HepG2 (cell line): ENCODE data around the gene TCEA3. TPM values are rescaled to one million over a fixed set of nuclear protein-coding genes. Genes with fewer than 3 reads are reported as not detected.

ENCODE experiments used
- ARNT2 ChIP-seq: sonication (generic); formaldehyde crosslinking; IDR thresholded peaks from 2 replicates; pipeline ENCODE4 v1.8.0; 2022; ENCODE audit warnings: mild to moderate bottlenecking, low read depth, missing genetic modification reagents, moderate library complexity
- ATF7-NPFF ChIP-seq: sonication (generic); formaldehyde crosslinking; IDR thresholded peaks from 2 replicates; pipeline ENCODE4 v1.8.1; 2023; ENCODE audit warnings: mild to moderate bottlenecking, low read depth, missing genetic modification reagents, moderate library complexity
- BORCS8-MEF2B ChIP-seq: sonication (generic); formaldehyde crosslinking; IDR thresholded peaks from 2 replicates; pipeline ENCODE4 v1.8.0; 2022; ENCODE audit warnings: mild to moderate bottlenecking, missing genetic modification reagents
- GTF3A ChIP-seq: sonication (generic); formaldehyde crosslinking; conservative IDR thresholded peaks from 2 replicates; pipeline ENCODE4 v1.4.0; 2020; ENCODE audit warnings: mild to moderate bottlenecking, missing genetic modification reagents
- GZF1 ChIP-seq: sonication (generic); formaldehyde crosslinking; IDR thresholded peaks from 2 replicates; pipeline ENCODE4 v1.5.1; 2020; ENCODE audit warnings: mild to moderate bottlenecking, missing genetic modification reagents
- NFAT5 ChIP-seq: sonication (generic); formaldehyde crosslinking; IDR thresholded peaks from 2 replicates; pipeline ENCODE4 v1.4.0; 2020; ENCODE audit warnings: missing genetic modification reagents
- TEAD3 ChIP-seq: optimal IDR thresholded peaks from 2 replicates; pipeline ENCODE3; 2016; ENCODE audit warnings: borderline replicate concordance
- ZFP36L2 ChIP-seq: sonication (generic); formaldehyde crosslinking; IDR thresholded peaks from 2 replicates; pipeline ENCODE4 v1.4.0; 2020; ENCODE audit warnings: missing genetic modification reagents
- ZGPAT ChIP-seq: IDR thresholded peaks from 2 replicates; pipeline ENCODE4 v1.6.1; 2016; ENCODE audit warnings: mild to moderate bottlenecking
- ZKSCAN8 ChIP-seq: IDR thresholded peaks from 2 replicates; pipeline ENCODE4 v1.6.1; 2016; ENCODE audit warnings: borderline replicate concordance, missing genetic modification reagents, missing compliant biosample characterization
- ZNF121 ChIP-seq: sonication (generic); formaldehyde crosslinking; IDR thresholded peaks from 2 replicates; pipeline ENCODE4 v1.5.0; 2020; ENCODE audit warnings: mild to moderate bottlenecking, missing genetic modification reagents
- ZNF18 ChIP-seq: sonication (generic); formaldehyde crosslinking; IDR thresholded peaks from 2 replicates; pipeline ENCODE4 v1.8.0; 2022; ENCODE audit warnings: mild to moderate bottlenecking, missing genetic modification reagents; ENCODE audit not compliant: insufficient replicate concordance
- ZNF343 ChIP-seq: sonication (generic); formaldehyde crosslinking; IDR thresholded peaks from 2 replicates; pipeline ENCODE4 v1.4.0; 2020; ENCODE audit warnings: mild to moderate bottlenecking, missing genetic modification reagents
- ZNF543 ChIP-seq: sonication (generic); formaldehyde crosslinking; IDR thresholded peaks from 2 replicates; pipeline ENCODE4 v1.4.0; 2020; ENCODE audit warnings: mild to moderate bottlenecking, missing genetic modification reagents
- ZNF644 ChIP-seq: IDR thresholded peaks from 2 replicates; pipeline ENCODE4 v1.6.1; 2016; ENCODE audit warnings: low read depth
- polyA plus RNA-seq, 8 experiments: library from polyadenylated mRNA; depleted of rRNA in 3 of 8; stranded (reverse) in 7 of 8; unstranded in 1 of 8; fragments of >200 nt; fragmentation: Illumina TruSeq in 4 of 8; extraction: Trizol in 4 of 8; gene quantifications; 2 replicates each; pipeline versions ENCODE4 v1.2.1 to v1.2.3, GENCODE V29; 2011 to 2016; ENCODE audit warnings: low read depth in 4 of 8, missing spikeins in 1 of 8, mixed read lengths in 1 of 8; ENCODE audit not compliant: insufficient read depth in 1 of 8
- total RNA-seq, 5 experiments: library from RNA; depleted of rRNA; stranded (reverse); fragments of >200 nt; fragmentation: Illumina TruSeq; extraction: Trizol; gene quantifications; 2 replicates each; pipeline ENCODE4 v1.2.3, GENCODE V29; 2016; ENCODE audit warnings: low read depth in 1 of 5
- TF ChIP-seq, protein P1 (sequence below): IDR thresholded peaks from 2 replicates; pipeline ENCODE4 v1.6.1; 2016; ENCODE audit warnings: missing biosample characterization, missing genetic modification reagents, low read depth
- TF ChIP-seq, protein P2 (sequence below): IDR thresholded peaks from 2 replicates; pipeline ENCODE4 v1.6.1; 2016; ENCODE audit warnings: low read depth
- TF ChIP-seq, protein P3 (sequence below): sonication (generic); formaldehyde crosslinking; conservative IDR thresholded peaks from 2 replicates; pipeline ENCODE4 v1.4.0; 2020; ENCODE audit warnings: missing genetic modification reagents

TCEA3 gene
- total and polyA plus RNA-seq, 2 of the 13 experiments (the other 11 are each of a cell fraction or from before 2014, with no cell fraction given): 55.5 to 84.6 TPM

- TF ChIP-seq ZKSCAN8 (CRISPR knock-in tag) (peak; percentile 86; the same call in 1 of the 2 replicates), GTF3A (CRISPR knock-in tag) (no peak), NFAT5 (CRISPR knock-in tag) (no peak), ATF7-NPFF (no peak), TEAD3 (CRISPR knock-in tag) (no peak), ZFP36L2 (CRISPR knock-in tag) (no peak), ZNF121 (CRISPR knock-in tag) (peak; percentile 12; the same call in 1 of the 2 replicates), ZNF644 (peak; percentile 65; the same call in 1 of the 2 replicates), ZNF543 (CRISPR knock-in tag) (no peak), ZNF343 (CRISPR knock-in tag) (no peak), ARNT2 (CRISPR knock-in tag) (no peak), BORCS8-MEF2B (CRISPR knock-in tag) (0 out of 2 replicates have a peak, but pooled peaks have one; percentile 24), ZGPAT (peak; percentile 37; the same call in 1 of the 2 replicates), ZNF18 (CRISPR knock-in tag) (no peak), GZF1 (CRISPR knock-in tag) (no peak)
- TF ChIP-seq, protein P1, sequence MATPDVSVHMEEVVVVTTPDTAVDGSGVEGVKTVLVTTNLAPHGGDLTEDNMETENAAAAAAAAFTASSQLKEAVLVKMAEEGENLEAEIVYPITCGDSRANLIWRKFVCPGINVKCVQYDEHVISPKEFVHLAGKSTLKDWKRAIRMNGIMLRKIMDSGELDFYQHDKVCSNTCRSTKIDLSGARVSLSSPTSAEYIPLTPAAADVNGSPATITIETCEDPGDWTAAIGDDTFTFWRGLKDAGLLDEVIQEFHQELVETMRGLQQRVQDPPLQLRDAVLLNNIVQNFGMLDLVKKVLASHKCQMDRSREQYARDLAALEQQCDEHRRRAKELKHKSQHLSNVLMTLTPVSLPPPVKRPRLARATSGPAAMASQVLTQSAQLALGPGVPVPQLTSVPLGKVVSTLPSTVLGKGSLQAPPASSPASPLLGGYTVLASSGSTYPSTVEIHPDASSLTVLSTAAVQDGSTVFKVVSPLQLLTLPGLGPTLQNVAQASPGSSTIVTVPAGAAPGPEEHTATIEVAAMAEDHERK (CRISPR knock-in tag): no peak
- TF ChIP-seq, protein P2, sequence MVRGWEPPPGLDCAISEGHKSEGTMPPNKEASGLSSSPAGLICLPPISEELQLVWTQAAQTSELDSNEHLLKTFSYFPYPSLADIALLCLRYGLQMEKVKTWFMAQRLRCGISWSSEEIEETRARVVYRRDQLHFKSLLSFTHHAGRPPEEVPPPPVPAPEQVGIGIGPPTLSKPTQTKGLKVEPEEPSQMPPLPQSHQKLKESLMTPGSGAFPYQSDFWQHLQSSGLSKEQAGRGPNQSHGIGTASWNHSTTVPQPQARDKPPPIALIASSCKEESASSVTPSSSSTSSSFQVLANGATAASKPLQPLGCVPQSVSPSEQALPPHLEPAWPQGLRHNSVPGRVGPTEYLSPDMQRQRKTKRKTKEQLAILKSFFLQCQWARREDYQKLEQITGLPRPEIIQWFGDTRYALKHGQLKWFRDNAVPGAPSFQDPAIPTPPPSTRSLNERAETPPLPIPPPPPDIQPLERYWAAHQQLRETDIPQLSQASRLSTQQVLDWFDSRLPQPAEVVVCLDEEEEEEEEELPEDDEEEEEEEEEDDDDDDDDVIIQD (CRISPR knock-in tag): peak; percentile 91
- TF ChIP-seq, protein P3, sequence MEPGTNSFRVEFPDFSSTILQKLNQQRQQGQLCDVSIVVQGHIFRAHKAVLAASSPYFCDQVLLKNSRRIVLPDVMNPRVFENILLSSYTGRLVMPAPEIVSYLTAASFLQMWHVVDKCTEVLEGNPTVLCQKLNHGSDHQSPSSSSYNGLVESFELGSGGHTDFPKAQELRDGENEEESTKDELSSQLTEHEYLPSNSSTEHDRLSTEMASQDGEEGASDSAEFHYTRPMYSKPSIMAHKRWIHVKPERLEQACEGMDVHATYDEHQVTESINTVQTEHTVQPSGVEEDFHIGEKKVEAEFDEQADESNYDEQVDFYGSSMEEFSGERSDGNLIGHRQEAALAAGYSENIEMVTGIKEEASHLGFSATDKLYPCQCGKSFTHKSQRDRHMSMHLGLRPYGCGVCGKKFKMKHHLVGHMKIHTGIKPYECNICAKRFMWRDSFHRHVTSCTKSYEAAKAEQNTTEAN: no peak
These were observed 34.8 kb upstream of the TCEA3 start (continued) for GRCh38 chr1:23459338-23459757.
